Fibroblast of lung (primary cell): Measurements from ENCODE around the gene NKAIN1. TPM values are rescaled to one million over a fixed set of nuclear protein-coding genes. Genes with fewer than 3 reads are reported as not detected.

ENCODE experiments used
- DNase-seq, 2 donors: peaks; one replicate each; pipeline versions ENCODE4 v3.0.0 to v3.0.0-alpha.2; 2010; ENCODE audit warnings: low read depth in 2 of 2
- H2AFZ ChIP-seq: 2 replicates; pipeline ENCODE4 v1.5.1; 2012; ENCODE audit warnings: low read length, control low read depth, inconsistent platforms
- H3K27ac ChIP-seq: 2 replicates; pipeline ENCODE4 v1.5.1; 2011; ENCODE audit warnings: low read length, control low read depth; ENCODE audit not compliant: insufficient read depth
- H3K27me3 ChIP-seq: 2 replicates; pipeline ENCODE4 v1.5.1; 2011; ENCODE audit warnings: mild to moderate bottlenecking, low read length; ENCODE audit not compliant: control insufficient read depth, insufficient read depth
- H3K36me3 ChIP-seq: 2 replicates; pipeline ENCODE4 v1.5.1; 2011; ENCODE audit warnings: low read length; ENCODE audit not compliant: control insufficient read depth, insufficient read depth
- H3K4me1 ChIP-seq: 2 replicates; pipeline ENCODE4 v1.5.1; 2011; ENCODE audit warnings: low read length; ENCODE audit not compliant: control insufficient read depth, insufficient read depth; ENCODE audit errors: extremely low read depth
- H3K4me2 ChIP-seq: 2 replicates; pipeline ENCODE4 v1.5.1; 2011; ENCODE audit warnings: low read length, control low read depth; ENCODE audit not compliant: insufficient read depth; ENCODE audit errors: extremely low read depth
- H3K4me3 ChIP-seq, 4 experiments: fragments of 200-600 bp in 1 of 4; sonication (generic) in 1 of 4; replicated peaks in 1 of 4; 2 replicates each; pipeline ENCODE4 v1.5.1; 2011 to 2016; ENCODE audit warnings: low read length in 4 of 4, low read depth in 3 of 4, mild to moderate bottlenecking in 3 of 4, control low read depth in 2 of 4, inconsistent platforms in 1 of 4, mixed read lengths in 1 of 4; ENCODE audit not compliant: insufficient read depth in 1 of 4; ENCODE audit errors: control extremely low read depth in 1 of 4
- H3K79me2 ChIP-seq: 2 replicates; pipeline ENCODE4 v1.5.1; 2012; ENCODE audit warnings: mild to moderate bottlenecking, low read length, inconsistent platforms; ENCODE audit not compliant: control insufficient read depth, insufficient read depth
- H3K9ac ChIP-seq: 2 replicates; pipeline ENCODE4 v1.5.1; 2011; ENCODE audit warnings: mild to moderate bottlenecking, low read length, control low read depth; ENCODE audit not compliant: insufficient read depth
- H3K9me3 ChIP-seq: 2 replicates; pipeline ENCODE4 v1.5.1; 2012; ENCODE audit warnings: low read depth, low read length; ENCODE audit not compliant: control insufficient read depth, insufficient read depth
- H4K20me1 ChIP-seq: 2 replicates; pipeline ENCODE4 v1.5.1; 2011; ENCODE audit warnings: low read length; ENCODE audit not compliant: control insufficient read depth, insufficient read depth; ENCODE audit errors: extremely low read depth
- CTCF ChIP-seq, 2 donors: IDR thresholded peaks in 1 of 2; conservative IDR thresholded peaks in 1 of 2; 1 replicate in 1 of 2; 2 replicates in 1 of 2; pipeline ENCODE4 v1.5.1; 2011 to 2012; ENCODE audit warnings: low read length in 2 of 2, control low read depth in 1 of 2, inconsistent platforms in 1 of 2, low read depth in 1 of 2, mild to moderate bottlenecking in 1 of 2
- EZH2 ChIP-seq: IDR thresholded peaks from 2 replicates; pipeline ENCODE4 v1.5.1; 2012; ENCODE audit warnings: low read length, control low read depth, mild to moderate bottlenecking; ENCODE audit errors: missing control alignments
- polyA plus RNA-seq, 2 donors: library from polyadenylated mRNA; depleted of rRNA in 1 of 2; stranded (reverse) in 1 of 2; unstranded in 1 of 2; fragments of >200 nt; gene quantifications; 2 replicates each; pipeline ENCODE4 v1.2.1, GENCODE V29; 2011 to 2012; ENCODE audit warnings: missing spikeins in 1 of 2
- total RNA-seq: library from RNA; depleted of rRNA; stranded (reverse); fragments of >200 nt; gene quantifications from 2 replicates; pipeline ENCODE4 v1.2.1, GENCODE V29; 2014

Gene NKAIN1
- total and polyA plus RNA-seq, 2 donors (not counting 1 experiment from before 2014, with no cell fraction given) = 0.07 to 0.17 TPM

- H3K9me3 ChIP-seq = no peaks in the 10 kb centered on the region
- no peaks in the 10 kb centered on the region for H3K27me3 ChIP-seq
- H3K9ac ChIP-seq = no peak overlapping the region
- no peak overlapping the region for H3K4me3 ChIP-seq
- no peak for DNase-seq
- H3K4me1 ChIP-seq = peaks cover 2% of the 10 kb centered on the region
- TF ChIP-seq EZH2 (no peak), CTCF (conservative IDR thresholded peaks at IDR 0.05 in 1 of 2, IDR thresholded peaks at IDR 0.05 in 1 of 2; ENCODE audit: low read depth in 1 of 2, low read length in 2 of 2) (no peak)
- H3K79me2 ChIP-seq = no peaks in the 10 kb centered on the region
- no peak overlapping the region for H2AFZ ChIP-seq
- no peaks in the 10 kb centered on the region for H3K36me3 ChIP-seq
- no peaks in the 10 kb centered on the region for H4K20me1 ChIP-seq
- H3K4me2 ChIP-seq = no peak overlapping the region
- no peak overlapping the region for H3K27ac ChIP-seq
Observed at GRCh38 chr1:31163866-31164265, 75.8 kb downstream of the NKAIN1 start.

- Histone ChIP-seq H3K9me3 (no peaks in the 10 kb centered on the region), H4K20me1 (no peaks in the 10 kb centered on the region), H3K4me3 (no peak overlapping the region), H3K4me1 (peaks cover 2% of the 10 kb centered on the region), H3K9ac (no peak overlapping the region), H3K36me3 (no peaks in the 10 kb centered on the region), H3K27me3 (no peaks in the 10 kb centered on the region), H3K4me2 (no peak overlapping the region), H3K79me2 (no peaks in the 10 kb centered on the region), H3K27ac (no peak overlapping the region), H2AFZ (no peak overlapping the region)
- TF ChIP-seq EZH2 (no peak), CTCF (conservative IDR thresholded peaks at IDR 0.05 in 1 of 2, IDR thresholded peaks at IDR 0.05 in 1 of 2; ENCODE audit: low read depth in 1 of 2, low read length in 2 of 2) (no peak)
- DNase-seq = no peak
Observed at GRCh38 chr1:31161571-31161970, 78.1 kb downstream of the NKAIN1 start.

GRCh38 chr1:31159869-31160611 lies 79.6 kb downstream of the NKAIN1 start:
- DNase-seq = no peak
- H3K27ac ChIP-seq = no peak overlapping the region
- TF ChIP-seq EZH2 (no peak), CTCF (conservative IDR thresholded peaks at IDR 0.05 in 1 of 2, IDR thresholded peaks at IDR 0.05 in 1 of 2; ENCODE audit: low read depth in 1 of 2, low read length in 2 of 2) (no peak)
- no peak overlapping the region for H3K9ac ChIP-seq
- no peaks in the 10 kb centered on the region for H3K27me3 ChIP-seq
- no peak overlapping the region for H3K4me3 ChIP-seq
- H3K4me1 ChIP-seq = peaks cover 2% of the 10 kb centered on the region
- no peaks in the 10 kb centered on the region for H4K20me1 ChIP-seq
- no peaks in the 10 kb centered on the region for H3K79me2 ChIP-seq
- no peak overlapping the region for H3K4me2 ChIP-seq
- H3K36me3 ChIP-seq = no peaks in the 10 kb centered on the region
- H3K9me3 ChIP-seq = no peaks in the 10 kb centered on the region
- H2AFZ ChIP-seq = no peak overlapping the region
